Activated CD8-positive, alpha-beta T cell treated with anti-CD3 and anti-CD28 coated beads, Interleukin-2, amount 10 ng/mL, durations not matched to agents 7 days and 5 days (primary cell): ENCODE data around the gene NXPE3. TPM values are rescaled to one million over a fixed set of nuclear protein-coding genes. Genes with fewer than 3 reads are reported as not detected.
A peak's percentile ranks its signal among the peaks of the same experiment; 100 is the strongest.
"Not testable (repeated sequence)": the region's sequence is repeated elsewhere in the genome, so short reads cannot be mapped to it uniquely, and the experiment has no call there.

Experiments
- ATAC-seq: fragments of 150-1000 bp; cut with Tn5 transposase; one replicate; pipeline ENCODE4 v1.10.0; 2021; ENCODE audit warnings: moderate library complexity
- CTCF ChIA-PET: fragments of 350-600 bp; sonication (Branson Sonifier 250); formaldehyde crosslinking; loops from one replicate; lab custom pipeline; 2021; ENCODE audit warnings: antibody characterized with exemption; lab: Charles Lee
- POLR2A ChIA-PET: fragments of 350-600 bp; sonication (Branson Sonifier 250); formaldehyde crosslinking; loops from one replicate; lab custom pipeline; 2021; ENCODE audit warnings: antibody characterized with exemption; lab: Charles Lee
- DNase-seq: peaks from one replicate; pipeline ENCODE4 v3.0.0-alpha.2; 2020
- H3K27ac Mint-ChIP-seq: one replicate; pipeline ENCODE4 v1.8.0; 2021; ENCODE audit warnings: mild to moderate bottlenecking, mixed read lengths
- H3K27me3 Mint-ChIP-seq: one replicate; pipeline ENCODE4 v1.8.0; 2021; ENCODE audit warnings: low read depth, mixed read lengths
- H3K36me3 Mint-ChIP-seq: one replicate; pipeline ENCODE4 v1.8.0; 2021; ENCODE audit warnings: low read depth, mixed read lengths
- H3K4me1 Mint-ChIP-seq: one replicate; pipeline ENCODE4 v1.8.0; 2021; ENCODE audit warnings: low read depth, mixed read lengths
- H3K4me3 Mint-ChIP-seq: one replicate; pipeline ENCODE4 v1.8.0; 2021; ENCODE audit warnings: mild to moderate bottlenecking, mixed read lengths
- H3K9me3 Mint-ChIP-seq: one replicate; pipeline ENCODE4 v1.8.0; 2022; ENCODE audit warnings: mixed read lengths; ENCODE audit not compliant: insufficient read depth
- total RNA-seq, 2 experiments: library from RNA; stranded (reverse); gene quantifications; one replicate each; pipeline ENCODE4 v1.2.3, GENCODE V29; 2021

The NXPE3 gene
- total RNA-seq, 2 experiments from 2014 or later: 25.7 to 29.5 TPM

GRCh38 chr3:101777745-101778281 lies 1.2 kb upstream of the NXPE3 start:
- Mint-ChIP-seq H3K4me1 (peaks cover 39% of the 10 kb centered on the region), H3K27ac (peak overlapping the region; percentile 29), H3K4me3 (peak overlapping the region; percentile 81)
- POLR2A ChIA-PET: interaction anchor here (1.0 kb wide), 1 partner anchor 53 kb away, joined by 3 read pairs; the partner anchor contains the start of gene CEP97
- not testable (repeated sequence) for H3K36me3 Mint-ChIP-seq, DNase-seq, ATAC-seq, H3K27me3 Mint-ChIP-seq, H3K9me3 Mint-ChIP-seq
- CTCF ChIA-PET: interaction anchor here (0.6 kb wide), 1 partner anchor 1274 kb away, joined by 3 read pairs; no protein-coding TSS in a partner anchor

GRCh38 chr3:101778385-101779046 lies 495 bp upstream of the NXPE3 start:
- ChIA-PET POLR2A (interaction anchor here (0.6 to 1.8 kb wide), 10 partner anchors 10 to 158 kb away, joined by 3 to 14 read pairs (median 3); partner anchors contain the start of genes CEP97, NFKBIZ and RPL24), CTCF (interaction anchor here (1.0 to 1.7 kb wide), 2 partner anchors 24 to 451 kb away, joined by 3 to 8 read pairs; no protein-coding TSS in a partner anchor)
- Mint-ChIP-seq H3K27ac (peak overlapping the region; percentile 97), H3K4me3 (peak overlapping the region; percentile 81), H3K27me3 (no peaks in the 10 kb centered on the region), H3K9me3 (no peaks in the 10 kb centered on the region), H3K4me1 (peaks cover 40% of the 10 kb centered on the region), H3K36me3 (peaks cover 8% of the 10 kb centered on the region)
- DNase-seq (no peak), ATAC-seq (no peak)

- Mint-ChIP-seq H3K9me3 (no peaks in the 10 kb centered on the region), H3K27me3 (no peaks in the 10 kb centered on the region), H3K27ac (peak overlapping the region; percentile 97), H3K4me1 (peaks cover 54% of the 10 kb centered on the region), H3K36me3 (peaks cover 21% of the 10 kb centered on the region), H3K4me3 (peak overlapping the region; percentile 81)
- DNase-seq (no peak), ATAC-seq (no peak)
- POLR2A ChIA-PET: interaction anchor here (1.5 to 1.8 kb wide), 3 partner anchors 9 to 55 kb away, joined by 3 to 14 read pairs (median 12); partner anchors contain the start of gene CEP97
- CTCF ChIA-PET: interaction anchor here (0.7 to 1.7 kb wide), 2 partner anchors 23 to 903 kb away, joined by 3 to 8 read pairs; no protein-coding TSS in a partner anchor
These were observed 891 bp downstream of the NXPE3 start for GRCh38 chr3:101779822-101780381.

- CTCF ChIA-PET: interaction anchor here (0.7 to 1.4 kb wide), 3 partner anchors 56 to 902 kb away, joined by 3 to 4 read pairs (median 3); partner anchors contain the start of gene CEP97
- Mint-ChIP-seq H3K4me3 (peak overlapping the region; percentile 81), H3K27me3 (no peaks in the 10 kb centered on the region), H3K27ac (no peak overlapping the region), H3K9me3 (no peaks in the 10 kb centered on the region), H3K36me3 (peaks cover 27% of the 10 kb centered on the region), H3K4me1 (peaks cover 62% of the 10 kb centered on the region)
- no peak for ATAC-seq
- POLR2A ChIA-PET: interaction anchor here (0.6 to 1.5 kb wide), 2 partner anchors 8 to 1443 kb away, joined by 3 read pairs; no protein-coding TSS in a partner anchor
- no peak for DNase-seq
These were observed 1.6 kb downstream of the NXPE3 start for GRCh38 chr3:101780661-101781060.

GRCh38 chr3:101781166-101781565 lies 2.2 kb downstream of the NXPE3 start:
- POLR2A ChIA-PET: interaction anchor here (1.2 kb wide), 1 partner anchor 95 kb away, joined by 4 read pairs; the partner anchor contains the start of gene RPL24
- ATAC-seq: no peak
- no peaks in the 10 kb centered on the region for H3K27me3 Mint-ChIP-seq
- H3K27ac Mint-ChIP-seq: no peak overlapping the region
- DNase-seq: no peak
- no peaks in the 10 kb centered on the region for H3K9me3 Mint-ChIP-seq
- peaks cover 66% of the 10 kb centered on the region for H3K4me1 Mint-ChIP-seq
- CTCF ChIA-PET: interaction anchor here (0.7 to 1.4 kb wide), 2 partner anchors 56 to 96 kb away, joined by 3 to 4 read pairs; partner anchors contain the start of gene CEP97
- peaks cover 32% of the 10 kb centered on the region for H3K36me3 Mint-ChIP-seq
- no peak overlapping the region for H3K4me3 Mint-ChIP-seq

- ATAC-seq: peak; percentile 75
- ChIA-PET POLR2A (interaction anchor here (0.9 to 2.7 kb wide), 3 partner anchors 43 to 99 kb away, joined by 3 to 7 read pairs (median 3); partner anchors contain the start of gene RPL24), CTCF (interaction anchor here (0.6 to 4.1 kb wide), 5 partner anchors 18 to 440 kb away, joined by 3 to 22 read pairs (median 4); partner anchors contain the start of genes CEP97 and TRMT10C)
- Mint-ChIP-seq H3K9me3 (no peaks in the 10 kb centered on the region), H3K27ac (peak overlapping the region; percentile 85), H3K4me3 (peak overlapping the region; percentile 44), H3K4me1 (peaks cover 50% of the 10 kb centered on the region), H3K27me3 (no peaks in the 10 kb centered on the region), H3K36me3 (peaks cover 67% of the 10 kb centered on the region)
- DNase-seq: no peak
These were observed 6.0 kb downstream of the NXPE3 start for GRCh38 chr3:101784855-101785613.

GRCh38 chr3:101791778-101792177 lies 12.8 kb downstream of the NXPE3 start:
- POLR2A ChIA-PET: interaction anchor here (0.8 kb wide), 1 partner anchor 11 kb away, joined by 3 read pairs; no protein-coding TSS in a partner anchor
- CTCF ChIA-PET: interaction anchor here (1.8 to 3.0 kb wide), 2 partner anchors 11 to 18 kb away, joined by 4 to 13 read pairs; no protein-coding TSS in a partner anchor
- H3K4me3 Mint-ChIP-seq: no peak overlapping the region

GRCh38 chr3:101796077-101796680 lies 17.2 kb downstream of the NXPE3 start:
- Mint-ChIP-seq H3K27ac (no peak overlapping the region), H3K4me3 (no peak overlapping the region), H3K9me3 (peaks cover 5% of the 10 kb centered on the region), H3K27me3 (no peaks in the 10 kb centered on the region), H3K4me1 (peaks cover 14% of the 10 kb centered on the region), H3K36me3 (peaks cover 64% of the 10 kb centered on the region)
- DNase-seq (no peak), ATAC-seq (no peak)
- ChIA-PET CTCF (interaction anchor here (0.6 to 1.4 kb wide), 4 partner anchors 10 to 429 kb away, joined by 3 read pairs; no protein-coding TSS in a partner anchor), POLR2A (no interaction called here)

More at GRCh38 chr3:101791778-101792177, 12.8 kb downstream of the NXPE3 start:
- no peaks in the 10 kb centered on the region for H3K27me3 Mint-ChIP-seq
- DNase-seq: no peak
- no peak overlapping the region for H3K27ac Mint-ChIP-seq
- H3K36me3 Mint-ChIP-seq: peaks cover 92% of the 10 kb centered on the region
- peaks cover 16% of the 10 kb centered on the region for H3K4me1 Mint-ChIP-seq
- H3K9me3 Mint-ChIP-seq: peaks cover 5% of the 10 kb centered on the region
- ATAC-seq: no peak

- peaks cover 46% of the 10 kb centered on the region for H3K36me3 Mint-ChIP-seq
- H3K27me3 Mint-ChIP-seq: no peaks in the 10 kb centered on the region
- no peaks in the 10 kb centered on the region for H3K9me3 Mint-ChIP-seq
- ChIA-PET POLR2A (no interaction called here), CTCF (interaction anchor here (1.3 to 7.0 kb wide), 6 partner anchors 8 to 424 kb away, joined by 4 to 132 read pairs (median 15); no protein-coding TSS in a partner anchor)
- ATAC-seq (no peak), DNase-seq (no peak)
- no peak overlapping the region for H3K4me3 Mint-ChIP-seq
- no peak overlapping the region for H3K27ac Mint-ChIP-seq
- peaks cover 15% of the 10 kb centered on the region for H3K4me1 Mint-ChIP-seq
These were observed 22.2 kb downstream of the NXPE3 start for GRCh38 chr3:101801174-101801573.

GRCh38 chr3:101802179-101802578 lies 23.2 kb downstream of the NXPE3 start:
- Mint-ChIP-seq H3K27ac (no peak overlapping the region), H3K4me1 (peaks cover 11% of the 10 kb centered on the region), H3K9me3 (no peaks in the 10 kb centered on the region), H3K27me3 (no peaks in the 10 kb centered on the region), H3K4me3 (no peak overlapping the region), H3K36me3 (peaks cover 43% of the 10 kb centered on the region)
- ChIA-PET CTCF (interaction anchor here (0.8 to 7.0 kb wide), 32 partner anchors 9 to 423 kb away, joined by 3 to 132 read pairs (median 4); partner anchors contain the start of genes CEP97, NFKBIZ, NXPE3 and PCNP), POLR2A (no interaction called here)
- DNase-seq (no peak), ATAC-seq (no peak)
